ENCODE results near the gene AFAP1. TPM values are rescaled to one million over a fixed set of nuclear protein-coding genes. Genes with fewer than 3 reads are reported as not detected.

The AFAP1 gene
- total RNA-seq, 4 donors from 2014 or later, result 4.4 to 16.6 (median 10.7) TPM

- Histone ChIP-seq H3K4me3 (peak overlapping the region in 1 of 4 donors; percentile 15), H3K27ac (peak overlapping the region; percentile 66 to 93 (median 86)), H3K4me1 (peaks cover 0 to 43% (median 26%) of the 10 kb centered on the region in 3 donors), H3K36me3 (peaks cover 0 to 32% (median 0%) of the 10 kb centered on the region in 3 donors), H3K27me3 (no peaks in the 10 kb centered on the region), H3K9me3 (no peaks in the 10 kb centered on the region)
- WGBS, 2 donors, result 34 to 52% methylated on average over 13 to 17 of the region's 22 CpGs
- no peak for DNase-seq
- TF ChIP-seq POLR2A (IDR thresholded peaks at IDR 0.05) (no peak), CTCF (IDR thresholded peaks at IDR 0.05) (no peak)
- intact Hi-C loops (cut with DNase I), result no loop called here
Observed at GRCh38 chr4:7842384-7843279, 97.0 kb downstream of the AFAP1 start.

GRCh38 chr4:7841894-7842293, 97.8 kb downstream of the AFAP1 start:
- no peak for TF ChIP-seq CTCF (IDR thresholded peaks at IDR 0.05)
- no peak for TF ChIP-seq POLR2A (IDR thresholded peaks at IDR 0.05)
- peaks cover 0 to 43% (median 26%) of the 10 kb centered on the region in 3 donors for H3K4me1 ChIP-seq
- intact Hi-C loops (cut with DNase I), result no loop called here
- H3K9me3 ChIP-seq, result no peaks in the 10 kb centered on the region
- H3K36me3 ChIP-seq, result peaks cover 0 to 40% (median 0%) of the 10 kb centered on the region in 3 donors
- DNase-seq, result no peak
- H3K27ac ChIP-seq, result peak overlapping the region; percentile 9 to 89 (median 63)
- WGBS, 2 donors, result 72 to 81% methylated on average over 2 of the region's 2 CpGs
- H3K27me3 ChIP-seq, result no peaks in the 10 kb centered on the region
- H3K4me3 ChIP-seq, result no peak overlapping the region

- H3K36me3 ChIP-seq, result peaks cover 0 to 48% (median 0%) of the 10 kb centered on the region in 3 donors
- intact Hi-C loops (cut with DNase I), result no loop called here
- H3K4me3 ChIP-seq, result no peak overlapping the region
- H3K27me3 ChIP-seq, result no peaks in the 10 kb centered on the region
- no peak for DNase-seq
- H3K27ac ChIP-seq, result peak overlapping the region; percentile 9 to 89 (median 63)
- WGBS, 2 donors, result 47 to 49% methylated on average over 3 to 5 of the region's 6 CpGs
- no peaks in the 10 kb centered on the region for H3K9me3 ChIP-seq
- no peak for TF ChIP-seq CTCF (IDR thresholded peaks at IDR 0.05)
- TF ChIP-seq POLR2A (IDR thresholded peaks at IDR 0.05), result no peak
- H3K4me1 ChIP-seq, result peaks cover 0 to 43% (median 26%) of the 10 kb centered on the region in 3 donors
Observed at GRCh38 chr4:7841071-7841470, 98.6 kb downstream of the AFAP1 start.

- H3K4me1 ChIP-seq, result peaks cover 0 to 42% (median 26%) of the 10 kb centered on the region in 3 donors
- intact Hi-C loops (cut with DNase I), result no loop called here
- peaks cover 0 to 49% (median 0%) of the 10 kb centered on the region in 3 donors for H3K36me3 ChIP-seq
- WGBS, 2 donors, result 60 to 66% methylated on average over 3 to 4 of the region's 4 CpGs
- no peak overlapping the region for H3K4me3 ChIP-seq
- no peaks in the 10 kb centered on the region for H3K27me3 ChIP-seq
- no peaks in the 10 kb centered on the region for H3K9me3 ChIP-seq
- H3K27ac ChIP-seq, result no peak overlapping the region
- no peak for DNase-seq
- TF ChIP-seq POLR2A (IDR thresholded peaks at IDR 0.05), result no peak
- no peak for TF ChIP-seq CTCF (IDR thresholded peaks at IDR 0.05)
Observed at GRCh38 chr4:7839856-7840255, 99.8 kb downstream of the AFAP1 start.

GRCh38 chr4:7838136-7838782, 101.4 kb downstream of the AFAP1 start:
- Histone ChIP-seq H3K36me3 (peaks cover 0 to 57% (median 0%) of the 10 kb centered on the region in 3 donors), H3K4me3 (no peak overlapping the region), H3K4me1 (peaks cover 0 to 26% (median 13%) of the 10 kb centered on the region in 3 donors), H3K27me3 (no peaks in the 10 kb centered on the region), H3K9me3 (no peaks in the 10 kb centered on the region), H3K27ac (no peak overlapping the region)
- DNase-seq, result no peak
- WGBS, 2 donors, result 89 to 95% methylated on average over 13 of the region's 13 CpGs
- TF ChIP-seq CTCF (IDR thresholded peaks at IDR 0.05) (no peak), POLR2A (IDR thresholded peaks at IDR 0.05) (no peak)
- intact Hi-C loops (cut with DNase I), result no loop called here

Measured in esophagus squamous epithelium (tissue), 5 donors.